Measurements from ENCODE around the gene PRAC2.

GRCh38 chr17:48757524-48757961 lies 34.6 kb downstream of the PRAC2 start:
- TF ChIP-seq, protein P1, sequence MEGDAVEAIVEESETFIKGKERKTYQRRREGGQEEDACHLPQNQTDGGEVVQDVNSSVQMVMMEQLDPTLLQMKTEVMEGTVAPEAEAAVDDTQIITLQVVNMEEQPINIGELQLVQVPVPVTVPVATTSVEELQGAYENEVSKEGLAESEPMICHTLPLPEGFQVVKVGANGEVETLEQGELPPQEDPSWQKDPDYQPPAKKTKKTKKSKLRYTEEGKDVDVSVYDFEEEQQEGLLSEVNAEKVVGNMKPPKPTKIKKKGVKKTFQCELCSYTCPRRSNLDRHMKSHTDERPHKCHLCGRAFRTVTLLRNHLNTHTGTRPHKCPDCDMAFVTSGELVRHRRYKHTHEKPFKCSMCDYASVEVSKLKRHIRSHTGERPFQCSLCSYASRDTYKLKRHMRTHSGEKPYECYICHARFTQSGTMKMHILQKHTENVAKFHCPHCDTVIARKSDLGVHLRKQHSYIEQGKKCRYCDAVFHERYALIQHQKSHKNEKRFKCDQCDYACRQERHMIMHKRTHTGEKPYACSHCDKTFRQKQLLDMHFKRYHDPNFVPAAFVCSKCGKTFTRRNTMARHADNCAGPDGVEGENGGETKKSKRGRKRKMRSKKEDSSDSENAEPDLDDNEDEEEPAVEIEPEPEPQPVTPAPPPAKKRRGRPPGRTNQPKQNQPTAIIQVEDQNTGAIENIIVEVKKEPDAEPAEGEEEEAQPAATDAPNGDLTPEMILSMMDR (conservative IDR thresholded peaks at IDR 0.05 in 1 of 2, IDR thresholded peaks at IDR 0.05 in 1 of 2; ENCODE audit: low read depth in 1 of 2, low read length in 2 of 2): no peak
- no peak for TF ChIP-seq EZH2 (IDR thresholded peaks at IDR 0.05; ENCODE audit: low read length, missing control alignments)

Measured in fibroblast of lung (primary cell).